ENCODE measurements around the gene ERRFI1.

DNA sequence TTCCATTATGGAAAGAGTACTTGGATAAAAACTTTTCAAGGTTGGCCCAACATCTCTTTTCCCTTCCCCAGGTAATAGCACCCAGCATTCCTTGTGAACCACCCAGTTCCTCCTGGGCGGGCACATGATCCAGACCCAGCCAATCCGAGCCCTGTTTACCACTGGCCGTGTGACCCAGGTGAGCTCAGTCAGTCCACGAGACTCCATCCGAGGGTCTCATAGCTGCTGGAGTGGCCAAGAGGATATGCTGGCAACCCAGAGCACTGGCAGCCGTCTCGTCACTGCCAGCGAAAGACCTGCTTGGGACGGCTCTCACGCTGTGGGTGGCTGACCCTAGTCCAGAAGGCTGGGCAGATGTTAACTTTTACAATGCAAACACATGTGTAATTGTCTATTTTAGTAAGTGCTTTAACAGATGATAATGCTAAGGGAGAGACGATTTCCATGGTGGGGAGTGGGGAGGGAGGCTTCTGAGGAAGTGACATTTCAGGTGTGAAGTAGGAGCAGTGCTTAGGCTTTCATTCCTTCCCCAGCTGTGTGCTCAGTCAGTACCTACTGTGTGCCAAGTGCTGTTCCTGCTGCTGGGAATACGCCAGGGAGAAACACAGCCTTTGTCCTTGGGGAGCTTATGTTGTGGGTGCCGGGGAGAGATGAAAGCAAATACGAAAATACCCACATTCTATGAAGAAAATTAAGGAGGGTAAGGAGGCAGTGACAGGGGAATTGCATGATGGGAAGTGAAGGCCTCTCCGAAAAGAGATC lies 40.1 kb downstream of the ERRFI1 start:
- TF ChIP-seq POLR2AphosphoS5 (IDR thresholded peaks at IDR 0.05; ENCODE audit: low read depth, low read length), result no peak
- no peak for TF ChIP-seq REST (IDR thresholded peaks at IDR 0.05; ENCODE audit: insufficient read depth in 1 of 2, low read depth in 2 of 2, low read length in 2 of 2)

Measured in PFSK-1 (cell line).